HCT116 (cell line): ENCODE results near the gene COL4A3. TPM values are rescaled to one million over a fixed set of nuclear protein-coding genes. Genes with fewer than 3 reads are reported as not detected.

Experiments used
- ATAC-seq: fragments of 200-7000 bp; cut with Tn5 transposase; 2 replicates; pipeline ENCODE4 v1.9.1; 2020; ENCODE audit warnings: mild to moderate bottlenecking, moderate library complexity
- BruUV-seq: library from RNA; stranded (reverse); fragments of 400-500 nt; replicated peaks from 2 replicates; lab custom pipeline; 2021; lab: Mats Ljungman, UMichigan
- CTCF ChIA-PET: fragments of 300-600 bp; sonication (Branson Sonifier 250); formaldehyde crosslinking; loops from one replicate; lab custom pipeline; 2021; ENCODE audit warnings: antibody characterized with exemption; lab: Charles Lee
- POLR2A ChIA-PET: fragments of 300-600, 350-600 bp; sonication (Branson Sonifier 250); formaldehyde crosslinking; loops from one replicate; lab custom pipeline; 2021; ENCODE audit warnings: antibody characterized with exemption; lab: Charles Lee
- RAD21 ChIA-PET, 2 experiments: fragments of 300-600 bp; sonication (Branson Sonifier 250); formaldehyde crosslinking; loops; one replicate each; lab custom pipeline; 2023; ENCODE audit warnings: low total read pairs in 2 of 2; ENCODE audit not compliant: uncharacterized antibody in 2 of 2, unreplicated experiment in 2 of 2, low non-redundant PET in 1 of 2; lab: Charles Lee
- DNase-seq: peaks from one replicate; pipeline ENCODE4 v3.0.0-alpha.2; 2010; ENCODE audit warnings: low read depth, low spot score
- H2AFZ ChIP-seq: fragments of 200-600 bp; shearing (Covaris generic), sonication (generic); 2 replicates; pipeline ENCODE4 v1.6.1; 2017; ENCODE audit warnings: low read depth, mixed run types, mixed read lengths, antibody characterized with exemption, low read length; ENCODE audit not compliant: poor library complexity, severe bottlenecking
- H3K27ac ChIP-seq: 2 replicates; pipeline ENCODE4 v1.5.1; 2012; ENCODE audit warnings: low read depth, low read length
- H3K27me3 ChIP-seq: fragments of 200-600 bp; sonication (generic); 2 replicates; pipeline ENCODE4 v1.6.1; 2016; ENCODE audit warnings: mixed run types, low read length, mixed read lengths; ENCODE audit not compliant: insufficient read depth
- H3K36me3 ChIP-seq, 2 experiments: fragments of 200-500 bp in 1 of 2; fragments of 200-600 bp in 1 of 2; sonication (Bioruptor generic) in 1 of 2; sonication (generic) in 1 of 2; 2 replicates each; pipeline versions ENCODE4 v1.5.1 to v1.6.1; 2014 to 2016; ENCODE audit warnings: low read length in 2 of 2, inconsistent platforms in 1 of 2, mixed read lengths in 1 of 2, mixed run types in 1 of 2; ENCODE audit not compliant: insufficient read depth in 2 of 2, control insufficient read depth in 1 of 2
- H3K4me1 ChIP-seq, 2 experiments: fragments of 200-600 bp in 1 of 2; sonication (generic) in 1 of 2; 2 replicates each; pipeline versions ENCODE4 v1.5.1 to v1.6.1; 2012 to 2017; ENCODE audit warnings: low read length in 2 of 2, inconsistent platforms in 1 of 2, mild to moderate bottlenecking in 1 of 2, mixed read lengths in 1 of 2, mixed run types in 1 of 2, moderate library complexity in 1 of 2; ENCODE audit not compliant: insufficient read depth in 2 of 2, control insufficient read depth in 1 of 2
- H3K4me2 ChIP-seq: fragments of 200-600 bp; sonication (generic); 2 replicates; pipeline ENCODE4 v1.6.1; 2017; ENCODE audit warnings: mixed run types, low read length, mixed read lengths
- H3K4me3 ChIP-seq, 2 experiments: fragments of 200-600 bp in 1 of 2; sonication (generic) in 1 of 2; replicated peaks in 1 of 2; 2 replicates each; pipeline ENCODE4 v1.5.1; 2011 to 2016; ENCODE audit warnings: low read length in 2 of 2, control low read depth in 1 of 2, low read depth in 1 of 2, mild to moderate bottlenecking in 1 of 2, mixed read lengths in 1 of 2, mixed run types in 1 of 2
- H3K79me2 ChIP-seq: fragments of 200-600 bp; sonication (generic); 2 replicates; pipeline ENCODE4 v1.6.1; 2017; ENCODE audit warnings: mild to moderate bottlenecking, mixed run types, low read length, moderate library complexity, mixed read lengths; ENCODE audit not compliant: insufficient read depth
- H3K9ac ChIP-seq: fragments of 200-600 bp; sonication (generic); 2 replicates; pipeline ENCODE4 v1.6.1; 2016; ENCODE audit warnings: low read length, mixed read lengths
- H3K9me2 ChIP-seq: fragments of 200-600 bp; sonication (generic), shearing (Covaris generic); 2 replicates; pipeline ENCODE4 v1.6.1; 2017; ENCODE audit warnings: mixed run types, mild to moderate bottlenecking, moderate library complexity; ENCODE audit not compliant: insufficient read depth
- H3K9me3 ChIP-seq, 2 experiments: fragments of 200-500 bp in 1 of 2; fragments of 200-600 bp in 1 of 2; sonication (Bioruptor generic) in 1 of 2; sonication (generic) in 1 of 2; 2 replicates each; pipeline ENCODE4 v1.6.1; 2014 to 2017; ENCODE audit warnings: low read length in 2 of 2, mixed read lengths in 2 of 2, inconsistent platforms in 1 of 2, low read depth in 1 of 2, mild to moderate bottlenecking in 1 of 2, mixed run types in 1 of 2, moderate library complexity in 1 of 2; ENCODE audit not compliant: control insufficient read depth in 1 of 2, insufficient read depth in 1 of 2
- H4K20me1 ChIP-seq: fragments of 200-600 bp; sonication (generic), shearing (Covaris generic); 2 replicates; pipeline ENCODE4 v1.6.1; 2017; ENCODE audit warnings: mixed run types, mild to moderate bottlenecking, moderate library complexity; ENCODE audit not compliant: insufficient read depth
- CBX3 ChIP-seq: IDR thresholded peaks from 2 replicates; pipeline ENCODE4 v1.6.1; 2012; ENCODE audit warnings: low read depth
- CEBPB ChIP-seq: IDR thresholded peaks from 2 replicates; pipeline ENCODE4 v1.6.1; 2012; ENCODE audit warnings: low read depth
- EGR1 ChIP-seq: IDR thresholded peaks from 2 replicates; pipeline ENCODE4 v1.6.1; 2012; ENCODE audit warnings: low read depth
- ELF1 ChIP-seq: IDR thresholded peaks from 2 replicates; pipeline ENCODE4 v1.6.1; 2012; ENCODE audit warnings: low read depth, borderline replicate concordance
- EZH2 ChIP-seq: fragments of 200-600 bp; sonication (generic); IDR thresholded peaks from 2 replicates; pipeline ENCODE4 v1.6.1; 2017; ENCODE audit warnings: antibody characterized with exemption, mixed run types
- EZH2phosphoT487 ChIP-seq: fragments of 200-600 bp; IDR thresholded peaks from 2 replicates; pipeline ENCODE4 v1.6.1; 2018; ENCODE audit warnings: antibody characterized with exemption, borderline replicate concordance
- JUND ChIP-seq: IDR thresholded peaks from 2 replicates; pipeline ENCODE4 v1.6.1; 2012
- MAX ChIP-seq: IDR thresholded peaks from 2 replicates; pipeline ENCODE4 v1.6.1; 2012
- POLR2A ChIP-seq: IDR thresholded peaks from 2 replicates; pipeline ENCODE4 v1.7.0; 2011; ENCODE audit warnings: borderline replicate concordance; ENCODE audit not compliant: insufficient read depth, insufficient read length; ENCODE audit errors: extremely low read depth
- POLR2AphosphoS5 ChIP-seq: IDR thresholded peaks from 2 replicates; pipeline ENCODE4 v1.6.1; 2011; ENCODE audit warnings: mild to moderate bottlenecking, low read depth, low read length, moderate library complexity
- RAD21 ChIP-seq: IDR thresholded peaks from 2 replicates; pipeline ENCODE4 v1.6.1; 2012; ENCODE audit warnings: low read depth, mild to moderate bottlenecking
- SIN3A ChIP-seq: IDR thresholded peaks from 2 replicates; pipeline ENCODE4 v1.6.1; 2012; ENCODE audit warnings: low read depth
- SP1 ChIP-seq: IDR thresholded peaks from 2 replicates; pipeline ENCODE4 v1.6.1; 2012; ENCODE audit warnings: low read depth
- SRF ChIP-seq: IDR thresholded peaks from 2 replicates; pipeline ENCODE4 v1.6.1; 2012; ENCODE audit warnings: low read depth
- YY1 ChIP-seq: IDR thresholded peaks from 2 replicates; pipeline ENCODE4 v1.6.1; 2011; ENCODE audit warnings: low read length, low read depth, moderate library complexity, mild to moderate bottlenecking; ENCODE audit not compliant: insufficient replicate concordance; ENCODE audit errors: extremely low read depth
- ZFX ChIP-seq: fragments of 450-650 bp; IDR thresholded peaks from 2 replicates; pipeline ENCODE4 v1.6.1; 2017
- ZNF274 ChIP-seq: fragments of 200-500 bp; sonication (Bioruptor generic); IDR thresholded peaks from 2 replicates; pipeline ENCODE4 v1.6.1; 2014; ENCODE audit warnings: mild to moderate bottlenecking, low read depth, low read length, inconsistent platforms
- intact Hi-C: fragments of 100-400 bp; cut with micrococcal nuclease; formaldehyde crosslinking; loops from 2 replicates; pipeline ENCODE4 v1.10.0; 2022
- total RNA-seq: library from RNA; stranded (reverse); gene quantifications from one replicate; pipeline ENCODE4 v1.2.1, GENCODE V29; 2021; ENCODE audit not compliant: unreplicated experiment
- TF ChIP-seq, protein P1 (sequence below), 3 experiments: fragments of 200-600 bp in 1 of 3; sonication (generic) in 1 of 3; IDR thresholded peaks in 2 of 3; conservative IDR thresholded peaks in 1 of 3; 2 replicates each; pipeline ENCODE4 v1.5.1; 2012 to 2017; ENCODE audit warnings: low read depth in 2 of 3, low read length in 2 of 3, antibody characterized with exemption in 1 of 3, borderline replicate concordance in 1 of 3, control low read depth in 1 of 3, mild to moderate bottlenecking in 1 of 3, mixed read lengths in 1 of 3, mixed run types in 1 of 3, moderate library complexity in 1 of 3; ENCODE audit not compliant: insufficient read depth in 1 of 3
- TF ChIP-seq, protein P2 (sequence below): IDR thresholded peaks from 2 replicates; pipeline ENCODE4 v1.6.1; 2011; ENCODE audit warnings: mild to moderate bottlenecking, low read length, moderate library complexity; ENCODE audit not compliant: insufficient replicate concordance; ENCODE audit errors: extremely low read depth

The COL4A3 gene
- total RNA-seq, 1 experiment from 2014 or later = 4.9 TPM

DNA sequence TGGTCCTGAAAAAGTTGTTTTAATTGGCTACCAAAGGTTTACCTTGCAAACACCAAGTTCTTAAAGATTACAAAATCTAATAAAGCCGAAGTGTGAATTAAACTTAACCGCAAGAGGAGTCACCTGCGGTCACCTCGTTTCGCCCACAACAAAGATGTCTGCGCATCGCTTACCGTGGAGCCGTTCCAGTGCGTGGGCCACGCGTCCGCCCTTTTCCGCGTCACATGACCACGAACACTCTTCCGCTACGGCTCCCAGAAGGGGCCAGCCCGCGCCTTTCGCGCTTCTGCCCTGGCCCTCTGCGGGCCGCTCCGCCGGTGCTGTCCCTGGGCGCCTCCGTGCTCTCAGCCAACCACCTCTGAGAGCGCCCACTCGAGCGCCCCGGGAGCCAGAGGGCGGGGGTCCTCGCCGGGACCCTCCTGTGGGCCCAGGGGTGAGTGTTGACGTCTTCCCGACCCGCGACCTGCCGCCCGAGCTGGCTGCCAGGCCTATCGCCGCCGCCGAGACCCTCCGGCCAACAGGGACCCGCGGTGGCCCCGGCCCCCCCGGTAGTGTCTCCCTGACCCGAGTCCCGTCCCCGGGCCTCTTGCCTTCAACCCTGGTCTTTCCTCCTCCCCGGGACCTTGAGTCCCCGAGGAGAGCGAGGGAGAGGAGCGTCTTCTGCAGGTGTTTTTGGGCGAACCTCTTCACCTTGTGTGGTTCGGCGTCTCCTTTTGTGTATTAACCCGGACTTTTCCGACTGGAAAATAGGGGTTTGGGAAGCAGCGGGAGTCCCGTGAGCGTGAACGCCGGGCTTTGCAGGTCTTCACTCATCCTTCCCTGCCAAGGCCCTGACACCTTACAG is 160.8 kb downstream of the COL4A3 start, which contains the start of gene MFF:
Gene MFF, plus strand, starts transcription at position 257 of the 844 bp plus-strand sequence. CDS start 5,415 bp downstream, outside the sequence.
- no peaks in the 10 kb centered on the region for H3K9me2 ChIP-seq
- peaks cover 52% of the 10 kb centered on the region for H3K79me2 ChIP-seq
- peak; percentile 93 for ATAC-seq
- H2AFZ ChIP-seq = peak within 1 kb of the TSS; percentile 93
- TF ChIP-seq CEBPB = peak; percentile 37; the same call in 1 of the 2 replicates
- TF ChIP-seq, protein P1, sequence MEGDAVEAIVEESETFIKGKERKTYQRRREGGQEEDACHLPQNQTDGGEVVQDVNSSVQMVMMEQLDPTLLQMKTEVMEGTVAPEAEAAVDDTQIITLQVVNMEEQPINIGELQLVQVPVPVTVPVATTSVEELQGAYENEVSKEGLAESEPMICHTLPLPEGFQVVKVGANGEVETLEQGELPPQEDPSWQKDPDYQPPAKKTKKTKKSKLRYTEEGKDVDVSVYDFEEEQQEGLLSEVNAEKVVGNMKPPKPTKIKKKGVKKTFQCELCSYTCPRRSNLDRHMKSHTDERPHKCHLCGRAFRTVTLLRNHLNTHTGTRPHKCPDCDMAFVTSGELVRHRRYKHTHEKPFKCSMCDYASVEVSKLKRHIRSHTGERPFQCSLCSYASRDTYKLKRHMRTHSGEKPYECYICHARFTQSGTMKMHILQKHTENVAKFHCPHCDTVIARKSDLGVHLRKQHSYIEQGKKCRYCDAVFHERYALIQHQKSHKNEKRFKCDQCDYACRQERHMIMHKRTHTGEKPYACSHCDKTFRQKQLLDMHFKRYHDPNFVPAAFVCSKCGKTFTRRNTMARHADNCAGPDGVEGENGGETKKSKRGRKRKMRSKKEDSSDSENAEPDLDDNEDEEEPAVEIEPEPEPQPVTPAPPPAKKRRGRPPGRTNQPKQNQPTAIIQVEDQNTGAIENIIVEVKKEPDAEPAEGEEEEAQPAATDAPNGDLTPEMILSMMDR (IDR thresholded peaks at IDR 0.05 in 2 of 3, conservative IDR thresholded peaks at IDR 0.05 in 1 of 3; ENCODE audit: borderline replicate concordance in 1 of 3, insufficient read depth in 1 of 3, low read depth in 2 of 3, low read length in 2 of 3) = peak in 2 of 3 experiments; percentile 32; a peak in 2 of 6 replicates
- peak; percentile 96 for TF ChIP-seq EGR1
- no peak; the same call in 1 of the 2 replicates for TF ChIP-seq SRF
- TF ChIP-seq, protein P2, sequence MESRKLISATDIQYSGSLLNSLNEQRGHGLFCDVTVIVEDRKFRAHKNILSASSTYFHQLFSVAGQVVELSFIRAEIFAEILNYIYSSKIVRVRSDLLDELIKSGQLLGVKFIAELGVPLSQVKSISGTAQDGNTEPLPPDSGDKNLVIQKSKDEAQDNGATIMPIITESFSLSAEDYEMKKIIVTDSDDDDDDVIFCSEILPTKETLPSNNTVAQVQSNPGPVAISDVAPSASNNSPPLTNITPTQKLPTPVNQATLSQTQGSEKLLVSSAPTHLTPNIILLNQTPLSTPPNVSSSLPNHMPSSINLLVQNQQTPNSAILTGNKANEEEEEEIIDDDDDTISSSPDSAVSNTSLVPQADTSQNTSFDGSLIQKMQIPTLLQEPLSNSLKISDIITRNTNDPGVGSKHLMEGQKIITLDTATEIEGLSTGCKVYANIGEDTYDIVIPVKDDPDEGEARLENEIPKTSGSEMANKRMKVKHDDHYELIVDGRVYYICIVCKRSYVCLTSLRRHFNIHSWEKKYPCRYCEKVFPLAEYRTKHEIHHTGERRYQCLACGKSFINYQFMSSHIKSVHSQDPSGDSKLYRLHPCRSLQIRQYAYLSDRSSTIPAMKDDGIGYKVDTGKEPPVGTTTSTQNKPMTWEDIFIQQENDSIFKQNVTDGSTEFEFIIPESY = peak; percentile 79
- peak; percentile 98 for TF ChIP-seq ELF1
- TF ChIP-seq ZFX = peak; percentile 96
- peak; percentile 54; the same call in 1 of the 2 replicates for TF ChIP-seq JUND
- peak; percentile 99 for TF ChIP-seq CBX3
- TF ChIP-seq EZH2phosphoT487 = no peak
- no peak for TF ChIP-seq ZNF274
- peak; percentile 92 for TF ChIP-seq SIN3A
- peak; percentile 99 for TF ChIP-seq YY1
- TF ChIP-seq POLR2AphosphoS5 = peak; percentile 85
- peak; percentile 69 for TF ChIP-seq POLR2A
- peak; percentile 81 for TF ChIP-seq SP1
- peak; percentile 99 for TF ChIP-seq MAX
- peak; percentile 48; the same call in 1 of the 2 replicates for TF ChIP-seq RAD21
- no peak for TF ChIP-seq EZH2
- H3K4me3 ChIP-seq = peak within 1 kb of the TSS; percentile 78 to 89
- ChIA-PET POLR2A (no interaction called here), CTCF (no interaction called here), RAD21 (interaction anchor here in 1 of 2 experiments (0.7 kb wide), 1 partner anchor 87 kb away, joined by 3 read pairs; no protein-coding TSS in a partner anchor)
- H3K4me2 ChIP-seq = peak within 1 kb of the TSS; percentile 95
- H3K9me3 ChIP-seq = no peaks in the 10 kb centered on the region
- no peaks in the 10 kb centered on the region for H4K20me1 ChIP-seq
- BruUV-seq = no TSS peak
- peak within 1 kb of the TSS; percentile 90 for H3K9ac ChIP-seq
- intact Hi-C loops = no loop called here
- H3K4me1 ChIP-seq = peaks cover 5 to 24% of the 10 kb centered on the region in 2 experiments; a peak in 3 of 4 replicates
- H3K36me3 ChIP-seq = no peaks in the 10 kb centered on the region; a peak in 1 of 4 replicates
- H3K27me3 ChIP-seq = no peaks in the 10 kb centered on the region
- peak within 1 kb of the TSS; percentile 89 for H3K27ac ChIP-seq
- peak; percentile 87 for DNase-seq
